DOHH2 (cell line): ENCODE data around the gene RTL3.

Experiments
- H3F3A ChIP-seq: fragments of 200-600 bp; sonication (generic), shearing (Covaris generic); 2 replicates; pipeline ENCODE4 v1.6.0; 2016; ENCODE audit warnings: antibody characterized with exemption, mild to moderate bottlenecking; ENCODE audit not compliant: control insufficient read depth, insufficient read depth
- H3K27ac ChIP-seq: fragments of 200-600 bp; sonication (generic); 2 replicates; pipeline ENCODE4 v1.5.1; 2014; ENCODE audit warnings: low read depth, mild to moderate bottlenecking, low read length, moderate library complexity
- H3K27me3 ChIP-seq: fragments of 200-600 bp; sonication (generic); 2 replicates; pipeline ENCODE4 v1.6.1; 2014; ENCODE audit warnings: mild to moderate bottlenecking, low read length, mixed read lengths; ENCODE audit not compliant: control insufficient read depth
- H3K36me3 ChIP-seq: fragments of 200-600 bp; sonication (generic); 2 replicates; pipeline ENCODE4 v1.6.1; 2014; ENCODE audit warnings: mild to moderate bottlenecking, low read length, moderate library complexity, mixed read lengths; ENCODE audit not compliant: control insufficient read depth
- H3K4me1 ChIP-seq: fragments of 200-600 bp; sonication (generic); 2 replicates; pipeline ENCODE4 v1.6.1; 2014; ENCODE audit warnings: mild to moderate bottlenecking, low read length, mixed read lengths; ENCODE audit not compliant: control insufficient read depth
- H3K4me2 ChIP-seq: fragments of 200-600 bp; sonication (generic); 2 replicates; pipeline ENCODE4 v1.6.0; 2014; ENCODE audit warnings: mild to moderate bottlenecking, low read length, moderate library complexity
- H3K4me3 ChIP-seq: fragments of 200-600 bp; sonication (generic); 2 replicates; pipeline ENCODE4 v1.5.1; 2014; ENCODE audit warnings: mild to moderate bottlenecking, low read length, mixed read lengths
- H3K79me2 ChIP-seq: fragments of 200-600 bp; sonication (generic); 2 replicates; pipeline ENCODE4 v1.6.1; 2014; ENCODE audit warnings: mild to moderate bottlenecking, low read length, mixed read lengths; ENCODE audit not compliant: control insufficient read depth
- H3K9me2 ChIP-seq: fragments of 200-600 bp; sonication (generic); replicated peaks from 2 replicates; pipeline ENCODE4 v1.6.1; 2014; ENCODE audit warnings: mild to moderate bottlenecking, low read length, mixed read lengths; ENCODE audit not compliant: control insufficient read depth
- H3K9me3 ChIP-seq: fragments of 200-600 bp; sonication (generic); 2 replicates; pipeline ENCODE4 v1.6.1; 2014; ENCODE audit warnings: antibody characterized with exemption, low read length, mixed read lengths; ENCODE audit not compliant: control insufficient read depth, insufficient read depth
- H4K20me1 ChIP-seq: fragments of 200-600 bp; sonication (generic); 2 replicates; pipeline ENCODE4 v1.6.0; 2014; ENCODE audit warnings: low read depth, mild to moderate bottlenecking, antibody characterized with exemption, low read length, moderate library complexity; ENCODE audit not compliant: control insufficient read depth, insufficient read depth
- EZH2phosphoT487 ChIP-seq: fragments of 200-600 bp; sonication (generic); IDR thresholded peaks from 2 replicates; pipeline ENCODE4 v1.6.1; 2017; ENCODE audit warnings: borderline replicate concordance, mild to moderate bottlenecking, antibody characterized with exemption, low read length, moderate library complexity, mixed read lengths
- TF ChIP-seq, protein P1 (sequence below): fragments of 200-600 bp; sonication (generic); IDR thresholded peaks from one replicate; pipeline ENCODE4 v1.5.1; 2014; ENCODE audit warnings: antibody characterized with exemption, mild to moderate bottlenecking, low read depth, low read length; ENCODE audit not compliant: poor library complexity, severe bottlenecking

The RTL3 gene

DNA sequence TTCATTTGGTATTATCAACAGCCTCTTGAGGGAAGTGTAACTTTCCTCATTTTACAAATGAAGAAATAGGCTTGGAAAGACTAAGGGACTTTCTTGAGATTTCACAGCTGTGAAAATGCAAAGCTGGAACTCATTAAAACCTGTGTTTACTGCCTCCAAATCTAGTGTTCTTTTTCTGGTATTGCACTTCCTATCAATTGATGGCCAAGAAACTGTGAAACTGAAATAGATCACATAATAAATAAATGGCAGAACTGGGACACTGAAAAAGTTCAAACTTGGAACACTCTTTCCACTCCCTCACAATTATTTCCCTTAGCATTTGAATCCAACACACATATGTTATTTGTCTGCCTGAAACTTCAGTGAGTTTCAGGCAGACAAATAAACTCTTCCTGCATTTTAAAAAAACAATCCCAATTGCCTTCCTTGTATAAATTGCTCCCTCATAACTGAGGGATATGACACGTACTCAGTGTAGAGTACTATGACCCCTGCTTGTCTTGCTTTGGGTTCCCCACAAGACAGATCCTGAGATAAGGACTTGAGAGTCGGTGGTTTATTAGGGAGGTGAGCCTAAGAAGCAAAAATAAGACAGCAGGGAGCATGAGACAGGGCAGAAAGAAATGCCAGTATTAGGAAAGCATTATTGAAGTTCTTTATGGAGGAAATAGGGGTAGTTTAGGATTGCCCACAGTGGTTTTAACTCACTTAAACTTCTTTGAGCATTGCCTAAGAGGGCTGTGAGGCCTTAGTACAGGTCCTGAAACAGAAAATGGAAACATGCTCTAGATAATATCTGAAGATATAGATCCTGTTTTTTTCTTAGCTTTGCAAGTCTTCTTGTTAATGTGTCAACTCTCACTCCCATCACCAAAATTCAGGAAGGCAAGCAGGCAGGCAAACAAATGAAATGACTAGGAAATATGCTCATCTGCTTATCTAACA, 33.9 kb downstream of the RTL3 start:
- TF ChIP-seq EZH2phosphoT487, result no peak
- TF ChIP-seq, protein P1, sequence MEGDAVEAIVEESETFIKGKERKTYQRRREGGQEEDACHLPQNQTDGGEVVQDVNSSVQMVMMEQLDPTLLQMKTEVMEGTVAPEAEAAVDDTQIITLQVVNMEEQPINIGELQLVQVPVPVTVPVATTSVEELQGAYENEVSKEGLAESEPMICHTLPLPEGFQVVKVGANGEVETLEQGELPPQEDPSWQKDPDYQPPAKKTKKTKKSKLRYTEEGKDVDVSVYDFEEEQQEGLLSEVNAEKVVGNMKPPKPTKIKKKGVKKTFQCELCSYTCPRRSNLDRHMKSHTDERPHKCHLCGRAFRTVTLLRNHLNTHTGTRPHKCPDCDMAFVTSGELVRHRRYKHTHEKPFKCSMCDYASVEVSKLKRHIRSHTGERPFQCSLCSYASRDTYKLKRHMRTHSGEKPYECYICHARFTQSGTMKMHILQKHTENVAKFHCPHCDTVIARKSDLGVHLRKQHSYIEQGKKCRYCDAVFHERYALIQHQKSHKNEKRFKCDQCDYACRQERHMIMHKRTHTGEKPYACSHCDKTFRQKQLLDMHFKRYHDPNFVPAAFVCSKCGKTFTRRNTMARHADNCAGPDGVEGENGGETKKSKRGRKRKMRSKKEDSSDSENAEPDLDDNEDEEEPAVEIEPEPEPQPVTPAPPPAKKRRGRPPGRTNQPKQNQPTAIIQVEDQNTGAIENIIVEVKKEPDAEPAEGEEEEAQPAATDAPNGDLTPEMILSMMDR, result no peak
- no peak overlapping the region for H3K4me3 ChIP-seq
- H3K27me3 ChIP-seq, result no peaks in the 10 kb centered on the region
- H3F3A ChIP-seq, result no peaks in the 10 kb centered on the region
- H3K36me3 ChIP-seq, result no peaks in the 10 kb centered on the region
- no peaks in the 10 kb centered on the region for H3K9me2 ChIP-seq
- no peak overlapping the region for H3K4me2 ChIP-seq
- no peak overlapping the region for H3K27ac ChIP-seq
- H3K79me2 ChIP-seq, result no peaks in the 10 kb centered on the region
- H3K9me3 ChIP-seq, result no peaks in the 10 kb centered on the region
- no peaks in the 10 kb centered on the region for H4K20me1 ChIP-seq
- no peaks in the 10 kb centered on the region for H3K4me1 ChIP-seq

DNA sequence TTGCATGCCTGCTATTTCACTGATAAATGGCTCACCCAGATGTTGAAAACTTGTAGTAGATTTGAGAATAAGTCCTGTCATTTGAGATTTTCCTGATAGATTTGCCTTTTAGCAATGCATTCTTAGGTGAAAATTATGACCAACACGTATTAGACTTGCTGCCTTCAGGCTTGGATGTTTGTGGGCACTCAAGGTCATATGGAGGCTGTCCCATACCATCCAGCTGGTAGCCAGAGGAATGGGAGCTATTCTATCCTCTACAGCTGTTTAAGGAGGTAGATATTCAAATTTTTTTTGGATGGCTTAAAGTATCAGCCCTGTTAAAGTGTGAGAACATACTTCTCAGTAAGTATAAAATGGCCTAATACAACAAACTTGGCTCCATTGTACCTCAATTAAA, 34.7 kb downstream of the RTL3 start:
- no peaks in the 10 kb centered on the region for H3K4me1 ChIP-seq

DNA sequence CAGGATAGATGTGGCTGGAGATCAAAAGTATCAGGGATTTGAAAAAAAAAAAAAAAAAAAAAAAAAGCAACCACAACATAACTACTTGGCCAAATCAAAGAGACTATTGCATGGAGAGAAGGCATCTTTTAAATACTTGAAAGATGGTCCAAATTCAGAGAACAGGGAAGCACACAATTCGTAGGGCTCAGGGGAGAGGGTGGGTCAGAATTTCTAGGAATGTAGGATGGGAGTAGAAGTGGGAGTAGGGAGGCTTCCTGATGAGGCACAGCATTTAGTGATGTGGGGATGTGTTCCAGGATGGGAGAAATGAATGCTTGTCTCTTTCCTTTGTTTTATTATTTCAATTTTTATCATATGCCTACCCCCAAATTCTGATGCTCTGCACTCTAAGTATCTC, 36.3 kb downstream of the RTL3 start:
- Histone ChIP-seq H3F3A (no peaks in the 10 kb centered on the region), H3K36me3 (no peaks in the 10 kb centered on the region), H3K9me2 (no peaks in the 10 kb centered on the region), H4K20me1 (no peaks in the 10 kb centered on the region), H3K27ac (no peak overlapping the region), H3K79me2 (no peaks in the 10 kb centered on the region), H3K4me2 (no peak overlapping the region), H3K27me3 (no peaks in the 10 kb centered on the region), H3K9me3 (no peaks in the 10 kb centered on the region), H3K4me3 (no peak overlapping the region), H3K4me1 (no peaks in the 10 kb centered on the region)
- TF ChIP-seq, protein P1, result no peak
- no peak for TF ChIP-seq EZH2phosphoT487

More for the DNA sequence above, 34.7 kb downstream of the RTL3 start:
- Histone ChIP-seq H3K4me2 (no peak overlapping the region), H3K4me3 (no peak overlapping the region), H4K20me1 (no peaks in the 10 kb centered on the region), H3K27me3 (no peaks in the 10 kb centered on the region), H3F3A (no peaks in the 10 kb centered on the region), H3K9me3 (no peaks in the 10 kb centered on the region), H3K36me3 (no peaks in the 10 kb centered on the region), H3K79me2 (no peaks in the 10 kb centered on the region), H3K27ac (no peak overlapping the region), H3K9me2 (no peaks in the 10 kb centered on the region)
- TF ChIP-seq, protein P1, result no peak
- no peak for TF ChIP-seq EZH2phosphoT487
